ENCODE measurements around the gene ACVR1B.

The ACVR1B gene

DNA sequence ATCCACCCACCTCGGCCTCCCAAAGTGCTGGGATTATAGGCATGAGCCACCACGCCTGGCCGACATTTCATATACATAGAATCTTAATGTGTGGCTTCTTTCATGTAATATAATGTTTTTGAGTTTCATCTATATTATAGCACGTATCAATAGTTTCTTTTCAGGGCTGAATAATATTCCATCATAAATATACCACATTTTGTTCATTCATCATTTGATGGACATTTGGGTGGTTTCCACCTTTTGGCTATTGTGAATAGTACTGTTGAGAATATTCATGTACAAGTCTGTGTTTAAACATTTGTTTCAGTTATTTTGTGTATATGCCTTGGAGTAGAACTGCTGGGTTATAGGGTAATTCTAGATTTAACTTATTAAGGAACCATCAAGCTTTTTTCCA, 12.0 kb downstream of the ACVR1B start:
- H3K4me3 ChIP-seq (ENCODE audit: low read depth, low read length), result no peak overlapping the region
- no peaks in the 10 kb centered on the region for H3K9me3 ChIP-seq (ENCODE audit: control insufficient read depth, insufficient read depth, low read depth, low read length)
- peak; percentile 54 for TF ChIP-seq ZNF660 (tag by site-specific recombination; IDR thresholded peaks at IDR 0.05)
- no peak for TF ChIP-seq ZNF155 (tag by site-specific recombination; IDR thresholded peaks at IDR 0.05)
- TF ChIP-seq, protein P1, sequence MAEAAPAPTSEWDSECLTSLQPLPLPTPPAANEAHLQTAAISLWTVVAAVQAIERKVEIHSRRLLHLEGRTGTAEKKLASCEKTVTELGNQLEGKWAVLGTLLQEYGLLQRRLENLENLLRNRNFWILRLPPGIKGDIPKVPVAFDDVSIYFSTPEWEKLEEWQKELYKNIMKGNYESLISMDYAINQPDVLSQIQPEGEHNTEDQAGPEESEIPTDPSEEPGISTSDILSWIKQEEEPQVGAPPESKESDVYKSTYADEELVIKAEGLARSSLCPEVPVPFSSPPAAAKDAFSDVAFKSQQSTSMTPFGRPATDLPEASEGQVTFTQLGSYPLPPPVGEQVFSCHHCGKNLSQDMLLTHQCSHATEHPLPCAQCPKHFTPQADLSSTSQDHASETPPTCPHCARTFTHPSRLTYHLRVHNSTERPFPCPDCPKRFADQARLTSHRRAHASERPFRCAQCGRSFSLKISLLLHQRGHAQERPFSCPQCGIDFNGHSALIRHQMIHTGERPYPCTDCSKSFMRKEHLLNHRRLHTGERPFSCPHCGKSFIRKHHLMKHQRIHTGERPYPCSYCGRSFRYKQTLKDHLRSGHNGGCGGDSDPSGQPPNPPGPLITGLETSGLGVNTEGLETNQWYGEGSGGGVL (tag by site-specific recombination; IDR thresholded peaks at IDR 0.05), result no peak
- no peak for TF ChIP-seq HOXC10 (CRISPR knock-in tag; IDR thresholded peaks at IDR 0.05)
- no peak for TF ChIP-seq ZNF248 (tag by site-specific recombination; IDR thresholded peaks at IDR 0.05)
- TF ChIP-seq ZNF146 (tag by site-specific recombination; IDR thresholded peaks at IDR 0.05), result peak; percentile 82
- POLR2A ChIA-PET, result no interaction called here
- H3K4me1 ChIP-seq (ENCODE audit: control insufficient read depth, insufficient read depth, low read length), result peaks cover 3% of the 10 kb centered on the region; the same call in 1 of the 2 replicates
- H3K27ac ChIP-seq (ENCODE audit: extremely low read depth, low read depth, low read length), result no peak overlapping the region
- CTCF ChIA-PET, result interaction anchor here (2.2 to 3.7 kb wide), 2 partner anchors 8 to 69 kb away, joined by 9 to 49 read pairs; no protein-coding TSS in a partner anchor
- peaks cover 16 to 24% of the 10 kb centered on the region in 2 experiments for H3K36me3 ChIP-seq (ENCODE audit: control insufficient read depth in 2 of 2, insufficient read depth in 1 of 2, low read length in 2 of 2)

DNA sequence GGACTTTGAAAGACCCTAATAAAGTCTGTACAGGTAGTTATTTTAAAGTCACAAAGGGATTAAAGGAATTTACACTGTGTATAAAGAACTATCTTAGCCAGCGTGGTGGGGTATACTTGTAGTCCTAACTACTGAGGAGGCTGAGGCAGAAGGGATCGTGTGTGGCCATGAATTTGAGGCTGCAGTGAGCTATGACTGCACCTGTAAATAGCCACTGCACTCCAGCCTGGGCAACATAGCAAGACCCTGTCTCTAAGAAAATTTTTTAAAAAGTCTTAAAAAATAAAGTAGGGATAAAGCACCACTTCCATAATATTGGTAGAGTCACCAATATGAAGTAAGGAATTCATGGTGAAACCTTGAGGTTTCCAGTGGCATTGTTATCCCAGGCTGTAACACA, 18.1 kb downstream of the ACVR1B start:
- no peak overlapping the region for H3K4me3 ChIP-seq (ENCODE audit: low read depth, low read length)
- no peaks in the 10 kb centered on the region for H3K9me3 ChIP-seq (ENCODE audit: control insufficient read depth, insufficient read depth, low read depth, low read length)
- peaks cover 20% of the 10 kb centered on the region for H3K4me1 ChIP-seq (ENCODE audit: control insufficient read depth, insufficient read depth, low read length)
- no peak overlapping the region for H3K27ac ChIP-seq (ENCODE audit: extremely low read depth, low read depth, low read length)
- H3K36me3 ChIP-seq (ENCODE audit: control insufficient read depth in 2 of 2, insufficient read depth in 1 of 2, low read length in 2 of 2), result no peaks in the 10 kb centered on the region
- ChIA-PET CTCF (interaction anchor here (1.0 to 3.8 kb wide), 13 partner anchors 8 to 99 kb away, joined by 3 to 49 read pairs (median 16); partner anchors contain the start of gene ACVR1B), POLR2A (no interaction called here)
- TF ChIP-seq ZFHX2 (tag by site-specific recombination; conservative IDR thresholded peaks at IDR 0.05) (no peak), ZFP41 (tag by site-specific recombination; IDR thresholded peaks at IDR 0.05; ENCODE audit: borderline replicate concordance) (no peak), ZNF660 (tag by site-specific recombination; IDR thresholded peaks at IDR 0.05) (peak; percentile 73), ZBTB10 (tag by site-specific recombination; IDR thresholded peaks at IDR 0.05) (no peak), ZNF362 (tag by site-specific recombination; IDR thresholded peaks at IDR 0.05) (no peak), ZNF558 (tag by site-specific recombination; IDR thresholded peaks at IDR 0.05) (no peak), PRDM6 (tag by site-specific recombination; IDR thresholded peaks at IDR 0.05) (no peak), ZNF623 (tag by site-specific recombination; IDR thresholded peaks at IDR 0.05) (no peak), ZNF121 (tag by site-specific recombination; IDR thresholded peaks at IDR 0.05) (peak; percentile 87)

Measured in HEK293 (cell line).